ENCODE results near the gene IKBKE.

DNA sequence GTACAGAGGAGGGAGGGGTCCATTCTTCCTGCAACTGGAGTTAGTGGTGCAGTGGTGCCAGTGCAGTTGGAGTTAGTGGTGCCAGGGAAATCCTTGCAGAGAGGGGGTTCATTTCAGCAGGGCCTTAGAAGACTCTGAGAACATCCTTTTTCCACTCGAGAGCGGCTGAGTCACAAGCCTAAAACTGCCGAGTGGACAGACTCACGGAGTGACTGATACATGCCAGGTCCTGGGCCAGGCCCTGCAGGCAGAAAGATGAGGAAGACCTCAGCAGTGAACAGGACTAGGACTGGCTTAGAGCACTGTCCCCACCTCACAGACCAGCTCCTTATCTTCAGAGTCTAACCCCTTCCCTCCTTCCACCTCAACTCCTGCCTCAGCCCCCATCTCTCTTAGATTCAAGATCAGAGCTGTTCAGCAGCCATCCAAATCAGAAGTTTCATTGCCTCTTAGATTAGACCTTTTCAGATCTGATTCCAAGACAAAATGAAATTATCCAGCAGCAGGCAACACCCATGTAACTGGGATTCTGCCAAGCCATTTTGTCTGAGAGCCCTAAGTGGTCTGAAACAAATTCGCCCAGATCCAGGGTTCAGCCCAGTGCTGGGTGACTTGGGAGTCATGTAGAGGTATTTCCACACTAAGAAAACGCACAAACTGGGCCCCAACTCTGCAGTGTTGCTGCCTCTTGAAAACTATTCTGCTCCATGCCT is 12.7 kb upstream of the IKBKE start:
- TF ChIP-seq GATA3 (IDR thresholded peaks at IDR 0.05; ENCODE audit: low read depth, low read length): no peak
- 0 out of 2 replicates have a peak, but pooled peaks have one; percentile 21 for TF ChIP-seq GATA2 (IDR thresholded peaks at IDR 0.05; ENCODE audit: low read depth, low read length)
